HepG2 (cell line): ENCODE data around the gene CD70. TPM values are rescaled to one million over a fixed set of nuclear protein-coding genes. Genes with fewer than 3 reads are reported as not detected.

ENCODE experiments used
- CBX5 ChIP-seq: sonication (generic); formaldehyde crosslinking; IDR thresholded peaks from 2 replicates; pipeline ENCODE4 v1.4.0; 2020; ENCODE audit warnings: missing genetic modification reagents, borderline replicate concordance
- ERF ChIP-seq: IDR thresholded peaks from 2 replicates; pipeline ENCODE4 v1.6.1; 2018; ENCODE audit warnings: missing biosample characterization, missing genetic modification reagents
- GABPA ChIP-seq, 2 experiments: IDR thresholded peaks; 2 replicates each; pipeline ENCODE4 v1.6.1; 2011 to 2016; ENCODE audit warnings: low read depth in 2 of 2, low read length in 1 of 2, missing biosample characterization in 1 of 2, missing genetic modification characterization in 1 of 2
- MZF1 ChIP-seq: sonication (generic); formaldehyde crosslinking; IDR thresholded peaks from 2 replicates; pipeline ENCODE4 v1.8.1; 2023; ENCODE audit warnings: mild to moderate bottlenecking, missing genetic modification reagents, borderline replicate concordance
- PPARG ChIP-seq: conservative IDR thresholded peaks from 2 replicates; pipeline ENCODE4 v1.6.1; 2016; ENCODE audit warnings: missing biosample characterization, missing genetic modification reagents
- SIX1 ChIP-seq: sonication (generic); formaldehyde crosslinking; IDR thresholded peaks from 2 replicates; pipeline ENCODE4 v1.4.0; 2020; ENCODE audit warnings: missing genetic modification reagents, borderline replicate concordance
- SNAPC4 ChIP-seq: sonication (generic); formaldehyde crosslinking; IDR thresholded peaks from 2 replicates; pipeline ENCODE4 v1.4.0; 2020; ENCODE audit warnings: mild to moderate bottlenecking, missing genetic modification reagents
- ZHX2 ChIP-seq, 2 experiments: sonication (generic) in 1 of 2; formaldehyde crosslinking in 1 of 2; IDR thresholded peaks; 2 replicates each; pipeline versions ENCODE4 v1.6.1 to v1.9.0; 2014 to 2022; ENCODE audit warnings: antibody characterized with exemption in 1 of 2, borderline replicate concordance in 1 of 2, inconsistent platforms in 1 of 2, low read depth in 1 of 2, missing genetic modification reagents in 1 of 2
- ZNF263 ChIP-seq: sonication (generic); formaldehyde crosslinking; IDR thresholded peaks from 2 replicates; pipeline ENCODE4 v1.4.0; 2020; ENCODE audit warnings: missing genetic modification reagents
- ZNF556 ChIP-seq: sonication (generic); formaldehyde crosslinking; IDR thresholded peaks from 2 replicates; pipeline ENCODE4 v1.4.0; 2020; ENCODE audit warnings: mild to moderate bottlenecking, missing genetic modification reagents, borderline replicate concordance
- ZNF574 ChIP-seq: sonication (generic); formaldehyde crosslinking; IDR thresholded peaks from 2 replicates; pipeline ENCODE4 v1.4.0; 2020; ENCODE audit warnings: missing genetic modification reagents
- ZSCAN31 ChIP-seq: sonication (generic); formaldehyde crosslinking; IDR thresholded peaks from 2 replicates; pipeline ENCODE4 v1.5.0; 2020; ENCODE audit warnings: low read depth, mild to moderate bottlenecking, missing genetic modification reagents
- polyA plus RNA-seq, 8 experiments: library from polyadenylated mRNA; depleted of rRNA in 3 of 8; stranded (reverse) in 7 of 8; unstranded in 1 of 8; fragments of >200 nt; fragmentation: Illumina TruSeq in 4 of 8; extraction: Trizol in 4 of 8; gene quantifications; 2 replicates each; pipeline versions ENCODE4 v1.2.1 to v1.2.3, GENCODE V29; 2011 to 2016; ENCODE audit warnings: low read depth in 4 of 8, missing spikeins in 1 of 8, mixed read lengths in 1 of 8; ENCODE audit not compliant: insufficient read depth in 1 of 8
- total RNA-seq, 5 experiments: library from RNA; depleted of rRNA; stranded (reverse); fragments of >200 nt; fragmentation: Illumina TruSeq; extraction: Trizol; gene quantifications; 2 replicates each; pipeline ENCODE4 v1.2.3, GENCODE V29; 2016; ENCODE audit warnings: low read depth in 1 of 5

CD70 gene
- total and polyA plus RNA-seq, 2 of the 13 experiments (the other 11 are each of a cell fraction or from before 2014, with no cell fraction given): 0.13 TPM; not detected in 1

DNA sequence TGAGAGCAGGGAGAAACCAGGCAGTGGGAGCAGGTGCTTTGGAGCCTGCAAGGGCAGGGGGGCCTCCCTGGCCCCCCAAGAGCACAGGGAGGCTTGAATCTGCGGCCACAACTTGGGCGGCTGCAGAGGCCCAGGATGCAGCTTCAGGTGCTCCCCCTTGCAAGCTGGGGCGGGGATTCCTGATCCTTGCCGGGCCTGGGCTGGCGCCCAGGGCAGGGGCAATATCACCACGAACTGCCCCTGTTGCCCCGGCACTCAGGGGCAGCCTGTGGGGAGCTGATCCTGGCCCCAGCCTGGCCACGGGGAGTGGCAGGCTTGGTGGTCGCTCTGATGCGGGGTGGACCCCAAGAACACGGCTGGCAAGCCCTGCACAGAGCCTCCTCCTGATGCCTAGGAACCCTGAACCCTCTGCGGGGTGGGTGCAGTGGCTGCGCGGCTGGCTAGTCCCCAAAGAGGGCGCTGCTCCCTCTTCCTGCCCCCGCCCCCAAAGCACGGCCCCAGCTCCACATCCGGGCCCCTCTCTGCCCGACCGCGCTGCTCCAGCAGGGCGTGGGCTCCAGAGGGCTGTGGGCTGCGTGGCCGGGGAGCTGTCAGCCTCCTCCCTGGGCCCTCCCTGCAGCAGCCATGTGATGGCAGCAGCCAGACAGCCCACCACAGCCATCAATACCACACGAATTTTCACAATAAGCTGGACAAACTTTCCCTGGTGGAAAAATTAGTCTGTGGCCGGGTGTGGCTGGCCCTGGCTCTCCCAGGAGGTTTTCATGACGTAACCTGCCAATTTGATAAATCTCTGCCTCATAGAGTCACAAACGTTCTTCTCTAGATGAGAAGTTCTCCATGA, 39.1 kb downstream of the CD70 start (continued):
- TF ChIP-seq ZHX2 (IDR thresholded peaks at IDR 0.05; ENCODE audit: low read depth) (no peak), ZHX2 (CRISPR knock-in tag; IDR thresholded peaks at IDR 0.05; ENCODE audit: borderline replicate concordance) (no peak), SIX1 (no peak), PPARG (CRISPR knock-in tag) (no peak), MZF1 (0 out of 2 replicates have a peak, but pooled peaks have one; percentile 26), SNAPC4 (CRISPR knock-in tag) (no peak), ZNF556 (CRISPR knock-in tag) (0 out of 2 replicates have a peak, but pooled peaks have one; percentile 26), ZSCAN31 (CRISPR knock-in tag) (0 out of 2 replicates have a peak, but pooled peaks have one; percentile 25), CBX5 (CRISPR knock-in tag) (peak; percentile 25; the same call in 1 of the 2 replicates), ERF (CRISPR knock-in tag) (0 out of 2 replicates have a peak, but pooled peaks have one; percentile 51), GABPA (IDR thresholded peaks at IDR 0.05; ENCODE audit: low read depth, low read length) (no peak), GABPA (CRISPR knock-in tag; IDR thresholded peaks at IDR 0.05; ENCODE audit: low read depth) (peak; percentile 40; the same call in 1 of the 2 replicates), ZNF263 (CRISPR knock-in tag) (peak; percentile 47; the same call in 1 of the 2 replicates), ZNF574 (CRISPR knock-in tag) (peak; percentile 57)
